ENCODE results near the gene SPA17.

SPA17 gene

GRCh38 chr11:124682443-124682842 lies 8.7 kb downstream of the SPA17 start:
- H3K4me3 ChIP-seq (ENCODE audit: low read depth, low read length): no peak overlapping the region
- no peak for TF ChIP-seq CTCF (IDR thresholded peaks at IDR 0.05; ENCODE audit: low read depth, low read length)
- in situ Hi-C loops (cut with HindIII; ENCODE audit: low sequenced_read_pairs): no loop called here
- DNase-seq (ENCODE audit: low read depth, low spot score): no peak

GRCh38 chr11:124693142-124693541 lies 19.4 kb downstream of the SPA17 start:
- H3K4me3 ChIP-seq (ENCODE audit: low read depth, low read length): no peak overlapping the region
- in situ Hi-C loops (cut with HindIII; ENCODE audit: low sequenced_read_pairs): no loop called here
- no peak for DNase-seq (ENCODE audit: low read depth, low spot score)
- no peak for TF ChIP-seq CTCF (IDR thresholded peaks at IDR 0.05; ENCODE audit: low read depth, low read length)

- TF ChIP-seq CTCF (IDR thresholded peaks at IDR 0.05; ENCODE audit: low read depth, low read length): no peak
- in situ Hi-C loops (cut with HindIII; ENCODE audit: low sequenced_read_pairs): no loop called here
- no peak for DNase-seq (ENCODE audit: low read depth, low spot score)
- no peak overlapping the region for H3K4me3 ChIP-seq (ENCODE audit: low read depth, low read length)
These were observed 25.8 kb downstream of the SPA17 start for GRCh38 chr11:124699547-124699946.

GRCh38 chr11:124700028-124700427 lies 26.3 kb downstream of the SPA17 start:
- H3K4me3 ChIP-seq (ENCODE audit: low read depth, low read length): no peak overlapping the region
- in situ Hi-C loops (cut with HindIII; ENCODE audit: low sequenced_read_pairs): no loop called here
- TF ChIP-seq CTCF (IDR thresholded peaks at IDR 0.05; ENCODE audit: low read depth, low read length): no peak
- DNase-seq (ENCODE audit: low read depth, low spot score): no peak

- H3K4me3 ChIP-seq (ENCODE audit: low read depth, low read length): no peak overlapping the region
- no peak for TF ChIP-seq CTCF (IDR thresholded peaks at IDR 0.05; ENCODE audit: low read depth, low read length)
- no peak for DNase-seq (ENCODE audit: low read depth, low spot score)
- in situ Hi-C loops (cut with HindIII; ENCODE audit: low sequenced_read_pairs): no loop called here
These were observed 34.1 kb downstream of the SPA17 start for GRCh38 chr11:124707829-124708228.

GRCh38 chr11:124712392-124712791 lies 38.7 kb downstream of the SPA17 start:
- in situ Hi-C loops (cut with HindIII; ENCODE audit: low sequenced_read_pairs): no loop called here
- no peak overlapping the region for H3K4me3 ChIP-seq (ENCODE audit: low read depth, low read length)
- DNase-seq (ENCODE audit: low read depth, low spot score): no peak
- TF ChIP-seq CTCF (IDR thresholded peaks at IDR 0.05; ENCODE audit: low read depth, low read length): no peak

GRCh38 chr11:124716591-124716990 lies 42.9 kb downstream of the SPA17 start:
- no peak overlapping the region for H3K4me3 ChIP-seq (ENCODE audit: low read depth, low read length)
- in situ Hi-C loops (cut with HindIII; ENCODE audit: low sequenced_read_pairs): no loop called here
- TF ChIP-seq CTCF (IDR thresholded peaks at IDR 0.05; ENCODE audit: low read depth, low read length): no peak
- peak; percentile 20 for DNase-seq (ENCODE audit: low read depth, low spot score)

Measured in astrocyte of the spinal cord (primary cell).